A549 (cell line): ENCODE measurements around the gene CALM3. TPM values are rescaled to one million over a fixed set of nuclear protein-coding genes. Genes with fewer than 3 reads are reported as not detected.

ENCODE experiments used
- ATAC-seq, 2 experiments: fragments of 200-7000 bp in 1 of 2; fragments of >200 bp in 1 of 2; cut with Nextera tagmentation in 1 of 2; cut with Tn5 transposase in 1 of 2; 3 replicates each; pipeline versions ENCODE4 v1.8.0 to v1.9.1; 2018 to 2020; ENCODE audit warnings: mild to moderate bottlenecking in 1 of 2, moderate library complexity in 1 of 2
- CTCF ChIA-PET: fragments of 300-600 bp; sonication (Branson Sonifier 250); formaldehyde crosslinking; extraction: SDS; loops from one replicate; lab custom pipeline; 2021; ENCODE audit warnings: antibody characterized with exemption, inconsistent platforms; lab: Yijun Ruan, JAX
- POLR2A ChIA-PET: fragments of 350-600 bp; formaldehyde crosslinking; extraction: SDS; loops from one replicate; lab custom pipeline; 2021; ENCODE audit warnings: antibody characterized with exemption, inconsistent platforms; lab: Yijun Ruan, JAX
- DNase-seq, 2 experiments: peaks; one replicate each; pipeline versions ENCODE4 v3.0.0 to v3.0.0-alpha.2; 2011 to 2016; ENCODE audit warnings: low read depth in 1 of 2, low spot score in 1 of 2
- FAIRE-seq: peaks from 2 replicates; lab custom pipeline; 2011; peaks lifted over from hg19 to GRCh38; lab: Jason Lieb, UNC
- H3K27ac ChIP-seq, 2 experiments: fragments of >200 bp; sonication (Bioruptor Twin); formaldehyde crosslinking; 3 replicates each; pipeline ENCODE4 v1.5.1; 2016 to 2017
- H3K4me1 ChIP-seq: fragments of >200 bp; sonication (Bioruptor Twin); formaldehyde crosslinking; 3 replicates; pipeline ENCODE4 v1.6.1; 2016
- H3K4me2 ChIP-seq: fragments of >200 bp; sonication (Bioruptor Twin); formaldehyde crosslinking; 3 replicates; pipeline ENCODE4 v1.6.1; 2016
- H3K4me3 ChIP-seq: fragments of >200 bp; sonication (Bioruptor Twin); formaldehyde crosslinking; 3 replicates; pipeline ENCODE4 v1.5.1; 2016
- H3K9me3 ChIP-seq: fragments of >200 bp; sonication (Bioruptor Twin); formaldehyde crosslinking; 3 replicates; pipeline ENCODE4 v1.6.1; 2016
- EHF ChIP-seq: fragments of 250-450 bp; sonication (Bioruptor Pico); IDR thresholded peaks from 2 replicates; pipeline ENCODE4 v1.5.0; 2020; ENCODE audit warnings: mild to moderate bottlenecking
- HDAC2 ChIP-seq: fragments of 200-600 bp; sonication (generic); IDR thresholded peaks from 2 replicates; pipeline ENCODE4 v1.6.1; 2016
- JUNB ChIP-seq: fragments of >200 bp; sonication (Bioruptor Twin); formaldehyde crosslinking; IDR thresholded peaks from 2 replicates; pipeline ENCODE4 v1.6.1; 2016
- KDM1A ChIP-seq: fragments of 200-600 bp; sonication (generic); IDR thresholded peaks from 2 replicates; pipeline ENCODE4 v1.6.1; 2016; ENCODE audit warnings: low read depth, mild to moderate bottlenecking
- MAFK ChIP-seq: fragments of 450-650 bp; IDR thresholded peaks from 2 replicates; pipeline ENCODE4 v1.6.1; 2014; ENCODE audit not compliant: partially characterized antibody
- RAD21 ChIP-seq, 2 experiments: fragments of >200 bp in 1 of 2; sonication (Bioruptor Twin) in 1 of 2; formaldehyde crosslinking in 1 of 2; IDR thresholded peaks in 1 of 2; conservative IDR thresholded peaks in 1 of 2; 2 replicates in 1 of 2; 3 replicates in 1 of 2; pipeline ENCODE4 v1.6.1; 2012 to 2018; ENCODE audit warnings: inconsistent platforms in 1 of 2
- RFX5 ChIP-seq: fragments of 450-650 bp; IDR thresholded peaks from 2 replicates; pipeline ENCODE4 v1.7.1; 2014; ENCODE audit warnings: antibody characterized with exemption, mild to moderate bottlenecking, moderate library complexity
- TP53 ChIP-seq: fragments of 250-450 bp; sonication (Bioruptor Pico); IDR thresholded peaks from 2 replicates; pipeline ENCODE4 v1.5.0; 2021; ENCODE audit warnings: mild to moderate bottlenecking, moderate library complexity
- ZFP36 ChIP-seq: fragments of 450-650 bp; IDR thresholded peaks from 2 replicates; pipeline ENCODE4 v1.6.1; 2014; ENCODE audit warnings: borderline replicate concordance; ENCODE audit not compliant: partially characterized antibody
- WGBS: methylation state at CpG from one replicate; pipeline ENCODE4 v1.1.6; 2017; ENCODE audit errors: missing lambda C conversion rate; 5-methylcytosine and 5-hydroxymethylcytosine counted together
- polyA plus RNA-seq, 4 experiments: library from polyadenylated mRNA; depleted of rRNA in 3 of 4; stranded (reverse); fragments of >200 nt; fragmentation: RNase III in 1 of 4; extraction: RNeasy Plus Mini Kit Qiagen cat#74134 plus additional on column Dnase treatment in 1 of 4; gene quantifications; 2 replicates in 3 of 4; 3 replicates in 1 of 4; pipeline ENCODE4 v1.2.3, GENCODE V29; 2011 to 2017
- TF ChIP-seq, protein P1 (sequence below): fragments of >200 bp; sonication (Bioruptor Twin); formaldehyde crosslinking; IDR thresholded peaks from 3 replicates; pipeline ENCODE4 v1.5.1; 2016
- TF ChIP-seq, protein P2 (sequence below): fragments of 200-600 bp; sonication (generic); IDR thresholded peaks from 2 replicates; pipeline ENCODE4 v1.6.1; 2016; ENCODE audit warnings: antibody characterized with exemption, mild to moderate bottlenecking, moderate library complexity
- TF ChIP-seq, protein P3 (sequence below): fragments of >200 bp; sonication (Bioruptor Twin); formaldehyde crosslinking; IDR thresholded peaks from 2 replicates; pipeline ENCODE4 v1.6.1; 2016

Gene CALM3
- polyA plus RNA-seq, 2 of the 4 experiments (the other 2 are of a cell fraction), result 303 to 548 TPM

DNA sequence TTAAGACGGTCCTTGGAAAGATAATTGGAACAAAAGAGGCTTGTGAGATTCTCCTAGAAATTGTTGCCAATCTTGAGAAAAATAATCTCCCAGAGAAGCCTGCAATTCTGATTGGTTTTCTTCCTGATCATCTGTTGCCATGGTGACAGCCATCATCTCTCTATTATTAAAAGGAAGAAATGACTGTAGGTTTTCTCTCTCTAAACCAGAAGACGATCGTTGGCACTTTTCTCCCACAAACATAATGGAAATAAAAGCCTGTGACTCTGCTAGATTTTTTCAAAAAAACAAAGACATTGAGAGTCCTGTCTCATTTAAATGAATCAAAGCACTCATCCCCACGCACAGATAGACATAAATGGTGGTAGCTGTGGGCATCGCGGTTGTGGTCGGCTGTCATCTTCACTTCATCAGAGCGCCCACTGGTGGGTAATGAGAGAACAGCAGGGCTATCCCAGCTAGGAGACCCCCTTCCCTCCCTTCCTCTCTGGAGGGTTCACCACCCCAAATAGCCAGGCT is 21.7 kb upstream of the CALM3 start:
- TF ChIP-seq, protein P1, sequence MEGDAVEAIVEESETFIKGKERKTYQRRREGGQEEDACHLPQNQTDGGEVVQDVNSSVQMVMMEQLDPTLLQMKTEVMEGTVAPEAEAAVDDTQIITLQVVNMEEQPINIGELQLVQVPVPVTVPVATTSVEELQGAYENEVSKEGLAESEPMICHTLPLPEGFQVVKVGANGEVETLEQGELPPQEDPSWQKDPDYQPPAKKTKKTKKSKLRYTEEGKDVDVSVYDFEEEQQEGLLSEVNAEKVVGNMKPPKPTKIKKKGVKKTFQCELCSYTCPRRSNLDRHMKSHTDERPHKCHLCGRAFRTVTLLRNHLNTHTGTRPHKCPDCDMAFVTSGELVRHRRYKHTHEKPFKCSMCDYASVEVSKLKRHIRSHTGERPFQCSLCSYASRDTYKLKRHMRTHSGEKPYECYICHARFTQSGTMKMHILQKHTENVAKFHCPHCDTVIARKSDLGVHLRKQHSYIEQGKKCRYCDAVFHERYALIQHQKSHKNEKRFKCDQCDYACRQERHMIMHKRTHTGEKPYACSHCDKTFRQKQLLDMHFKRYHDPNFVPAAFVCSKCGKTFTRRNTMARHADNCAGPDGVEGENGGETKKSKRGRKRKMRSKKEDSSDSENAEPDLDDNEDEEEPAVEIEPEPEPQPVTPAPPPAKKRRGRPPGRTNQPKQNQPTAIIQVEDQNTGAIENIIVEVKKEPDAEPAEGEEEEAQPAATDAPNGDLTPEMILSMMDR, result peak; percentile 27; the same call in 2 of the 3 replicates
- TF ChIP-seq RFX5, result peak; percentile 96
- no peak for TF ChIP-seq ZFP36
- TF ChIP-seq, all 56 proteins: peak for 2
- POLR2A ChIA-PET, result interaction anchor here (0.6 to 1.8 kb wide), 2 partner anchors 21 to 784 kb away, joined by 3 to 4 read pairs; no protein-coding TSS in a partner anchor
- Histone ChIP-seq H3K9me3 (0 out of 3 replicates have a peak, but pooled peaks cover 3% of the 10 kb centered on the region), H3K4me2 (no peak overlapping the region), H3K27ac (no peak overlapping the region), H3K4me1 (no peaks in the 10 kb centered on the region), H3K4me3 (no peak overlapping the region)
- no peak for FAIRE-seq
- peak; percentile 54 to 75; a peak in 4 of 6 replicates for ATAC-seq
- CTCF ChIA-PET, result interaction anchor here (0.9 to 2.7 kb wide), 6 partner anchors 33 to 117 kb away, joined by 3 to 11 read pairs (median 4); no protein-coding TSS in a partner anchor
- 49% methylated on average over 8 of the region's 8 CpGs for WGBS
- peak; percentile 28 to 55 for DNase-seq

DNA sequence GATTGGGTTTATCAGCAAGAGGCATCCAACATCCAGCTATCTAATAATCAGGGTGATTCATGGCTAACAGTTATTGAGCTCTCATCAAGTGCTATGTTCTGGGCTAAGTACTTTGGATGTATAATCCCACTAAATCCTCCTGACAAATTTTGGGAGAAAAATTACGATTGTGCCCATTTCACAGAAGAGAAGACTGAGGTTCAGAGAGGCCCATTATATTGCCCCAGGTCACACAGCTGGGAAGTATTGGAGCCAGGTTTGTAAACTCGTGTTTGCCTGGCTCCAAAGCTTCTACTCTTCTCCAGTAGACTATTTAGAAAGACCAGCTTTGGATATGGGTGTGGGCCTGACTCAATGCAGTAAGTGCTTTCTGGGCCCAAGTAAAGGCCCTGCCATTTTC is 20.9 kb upstream of the CALM3 start:
- Histone ChIP-seq H3K27ac (no peak overlapping the region), H3K9me3 (0 out of 3 replicates have a peak, but pooled peaks cover 3% of the 10 kb centered on the region), H3K4me3 (no peak overlapping the region), H3K4me2 (no peak overlapping the region), H3K4me1 (no peaks in the 10 kb centered on the region)
- ChIA-PET CTCF (interaction anchor here (0.6 to 2.7 kb wide), 10 partner anchors 11 to 117 kb away, joined by 3 to 11 read pairs (median 3); no protein-coding TSS in a partner anchor), POLR2A (interaction anchor here (0.6 to 1.8 kb wide), 2 partner anchors 20 to 784 kb away, joined by 3 to 4 read pairs; no protein-coding TSS in a partner anchor)
- DNase-seq, result no peak
- ATAC-seq, result no peak
- FAIRE-seq, result no peak
- 10% methylated on average over 2 of the region's 2 CpGs for whole genome bisulfite sequencing
- TF ChIP-seq JUNB (no peak), HDAC2 (peak; percentile 41; the same call in 1 of the 2 replicates), KDM1A (peak; percentile 47; the same call in 1 of the 2 replicates)
- TF ChIP-seq, protein P2, sequence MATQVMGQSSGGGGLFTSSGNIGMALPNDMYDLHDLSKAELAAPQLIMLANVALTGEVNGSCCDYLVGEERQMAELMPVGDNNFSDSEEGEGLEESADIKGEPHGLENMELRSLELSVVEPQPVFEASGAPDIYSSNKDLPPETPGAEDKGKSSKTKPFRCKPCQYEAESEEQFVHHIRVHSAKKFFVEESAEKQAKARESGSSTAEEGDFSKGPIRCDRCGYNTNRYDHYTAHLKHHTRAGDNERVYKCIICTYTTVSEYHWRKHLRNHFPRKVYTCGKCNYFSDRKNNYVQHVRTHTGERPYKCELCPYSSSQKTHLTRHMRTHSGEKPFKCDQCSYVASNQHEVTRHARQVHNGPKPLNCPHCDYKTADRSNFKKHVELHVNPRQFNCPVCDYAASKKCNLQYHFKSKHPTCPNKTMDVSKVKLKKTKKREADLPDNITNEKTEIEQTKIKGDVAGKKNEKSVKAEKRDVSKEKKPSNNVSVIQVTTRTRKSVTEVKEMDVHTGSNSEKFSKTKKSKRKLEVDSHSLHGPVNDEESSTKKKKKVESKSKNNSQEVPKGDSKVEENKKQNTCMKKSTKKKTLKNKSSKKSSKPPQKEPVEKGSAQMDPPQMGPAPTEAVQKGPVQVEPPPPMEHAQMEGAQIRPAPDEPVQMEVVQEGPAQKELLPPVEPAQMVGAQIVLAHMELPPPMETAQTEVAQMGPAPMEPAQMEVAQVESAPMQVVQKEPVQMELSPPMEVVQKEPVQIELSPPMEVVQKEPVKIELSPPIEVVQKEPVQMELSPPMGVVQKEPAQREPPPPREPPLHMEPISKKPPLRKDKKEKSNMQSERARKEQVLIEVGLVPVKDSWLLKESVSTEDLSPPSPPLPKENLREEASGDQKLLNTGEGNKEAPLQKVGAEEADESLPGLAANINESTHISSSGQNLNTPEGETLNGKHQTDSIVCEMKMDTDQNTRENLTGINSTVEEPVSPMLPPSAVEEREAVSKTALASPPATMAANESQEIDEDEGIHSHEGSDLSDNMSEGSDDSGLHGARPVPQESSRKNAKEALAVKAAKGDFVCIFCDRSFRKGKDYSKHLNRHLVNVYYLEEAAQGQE, result no peak

DNA sequence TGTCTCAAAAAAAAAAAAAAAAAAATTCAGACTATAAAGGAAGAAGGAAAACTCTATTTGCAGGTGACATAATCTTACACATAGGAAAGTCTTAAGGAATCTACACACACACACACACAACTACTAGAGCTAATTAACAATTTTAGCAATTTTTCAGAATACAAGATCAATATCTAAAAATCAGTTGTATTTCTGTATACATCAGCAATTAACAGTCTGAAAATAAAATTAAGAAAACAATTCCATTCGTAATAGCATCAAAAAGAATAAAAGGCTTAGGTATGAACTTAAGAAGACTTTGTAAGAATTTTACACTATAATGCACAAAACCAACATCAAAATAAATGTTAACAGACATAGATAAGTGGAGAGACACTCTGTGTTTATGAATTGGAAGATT is 15.6 kb upstream of the CALM3 start:
- FAIRE-seq, result peak; percentile 77
- CTCF ChIA-PET, result interaction anchor here (0.7 to 1.0 kb wide), 3 partner anchors 9 to 44 kb away, joined by 3 read pairs; no protein-coding TSS in a partner anchor

More for the DNA sequence above, 15.6 kb upstream of the CALM3 start:
- H3K4me3 ChIP-seq, result no peak overlapping the region
- no peak for ATAC-seq
- no peak for TF ChIP-seq TP53
- TF ChIP-seq EHF, result no peak
- TF ChIP-seq, protein P3, sequence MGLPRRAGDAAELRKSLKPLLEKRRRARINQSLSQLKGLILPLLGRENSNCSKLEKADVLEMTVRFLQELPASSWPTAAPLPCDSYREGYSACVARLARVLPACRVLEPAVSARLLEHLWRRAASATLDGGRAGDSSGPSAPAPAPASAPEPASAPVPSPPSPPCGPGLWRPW, result no peak
- TF ChIP-seq MAFK, result peak; percentile 63
- TF ChIP-seq, protein P2, result no peak
- TF ChIP-seq RAD21 (conservative IDR thresholded peaks at IDR 0.05 in 1 of 2, IDR thresholded peaks at IDR 0.05 in 1 of 2), result no peak
- TF ChIP-seq, all 56 proteins: peak for 1
- no peak for DNase-seq
- Histone ChIP-seq H3K9me3 (0 out of 3 replicates have a peak, but pooled peaks cover 3% of the 10 kb centered on the region), H3K4me1 (no peaks in the 10 kb centered on the region), H3K27ac (no peak overlapping the region), H3K4me2 (no peak overlapping the region)
- WGBS, result 55% methylated on average over 1 of the region's 1 CpG
- POLR2A ChIA-PET, result interaction anchor here (0.8 kb wide), 1 partner anchor 15 kb away, joined by 4 read pairs; no protein-coding TSS in a partner anchor
